ENCODE results near the gene NDUFS8. TPM values are rescaled to one million over a fixed set of nuclear protein-coding genes. Genes with fewer than 3 reads are reported as not detected.

The NDUFS8 gene
- total RNA-seq, 2 donors from 2014 or later: 150 to 168 TPM

GRCh38 chr11:68047437-68048290 is 17.2 kb downstream of the NDUFS8 start:
- Histone ChIP-seq H3K9me3 (ENCODE audit: control insufficient read depth, low read length) (no peaks in the 10 kb centered on the region), H3K4me3 (ENCODE audit: low read length) (no peak overlapping the region), H3K4me1 (ENCODE audit: control insufficient read depth, insufficient read depth, low read length) (no peaks in the 10 kb centered on the region), H3K27me3 (ENCODE audit: control insufficient read depth, insufficient read depth, low read length, poor library complexity, severe bottlenecking) (no peaks in the 10 kb centered on the region), H3K36me3 (ENCODE audit: control insufficient read depth, insufficient read depth, low read length) (no peaks in the 10 kb centered on the region), H3K9ac (ENCODE audit: extremely low read depth, low read length, poor library complexity, severe bottlenecking) (no peak overlapping the region), H3K27ac (ENCODE audit: low read depth, low read length) (no peak overlapping the region)
- no peaks in the 10 kb centered on the region for H3K9me3 Mint-ChIP-seq
- peaks cover 6% of the 10 kb centered on the region for H3K4me1 Mint-ChIP-seq
- no peak for TF ChIP-seq CTCF (conservative IDR thresholded peaks at IDR 0.05)
- no peak overlapping the region for H3K27ac Mint-ChIP-seq
- no peak overlapping the region for H3K4me3 Mint-ChIP-seq
- H3K36me3 Mint-ChIP-seq (ENCODE audit: low read depth): peaks cover 7% of the 10 kb centered on the region
- WGBS, 2 experiments (ENCODE audit: insufficient coverage in 1 of 2, insufficient read length in 1 of 2): 93 to 96% methylated on average over 20 to 37 of the region's 37 CpGs
- no peak for DNase-seq
- no peaks in the 10 kb centered on the region for H3K27me3 Mint-ChIP-seq (ENCODE audit: insufficient read depth)

GRCh38 chr11:68048681-68049508 is 18.4 kb downstream of the NDUFS8 start:
- no peak for TF ChIP-seq CTCF (conservative IDR thresholded peaks at IDR 0.05)
- no peaks in the 10 kb centered on the region for H3K27me3 ChIP-seq (ENCODE audit: control insufficient read depth, insufficient read depth, low read length, poor library complexity, severe bottlenecking)

GRCh38 chr11:68049509-68050370 is 19.3 kb downstream of the NDUFS8 start:
- peaks cover 6% of the 10 kb centered on the region for H3K4me1 Mint-ChIP-seq

More at GRCh38 chr11:68048681-68049508, 18.4 kb downstream of the NDUFS8 start:
- Histone ChIP-seq H3K4me1 (ENCODE audit: control insufficient read depth, insufficient read depth, low read length) (no peaks in the 10 kb centered on the region), H3K9me3 (ENCODE audit: control insufficient read depth, low read length) (no peaks in the 10 kb centered on the region), H3K36me3 (ENCODE audit: control insufficient read depth, insufficient read depth, low read length) (no peaks in the 10 kb centered on the region), H3K9ac (ENCODE audit: extremely low read depth, low read length, poor library complexity, severe bottlenecking) (no peak overlapping the region), H3K27ac (ENCODE audit: low read depth, low read length) (no peak overlapping the region), H3K4me3 (ENCODE audit: low read length) (no peak overlapping the region)
- peak; percentile 39 for DNase-seq
- Mint-ChIP-seq H3K27me3 (ENCODE audit: insufficient read depth) (no peaks in the 10 kb centered on the region), H3K27ac (no peak overlapping the region), H3K9me3 (no peaks in the 10 kb centered on the region), H3K4me1 (peaks cover 6% of the 10 kb centered on the region), H3K4me3 (no peak overlapping the region), H3K36me3 (ENCODE audit: low read depth) (peaks cover 7% of the 10 kb centered on the region)
- 89 to 92% methylated on average over 18 to 35 of the region's 35 CpGs for WGBS, 2 experiments (ENCODE audit: insufficient coverage in 1 of 2, insufficient read length in 1 of 2)

More at GRCh38 chr11:68049509-68050370, 19.3 kb downstream of the NDUFS8 start:
- peak; percentile 35 for DNase-seq
- H3K27ac ChIP-seq (ENCODE audit: low read depth, low read length): no peak overlapping the region
- WGBS, 2 experiments (ENCODE audit: insufficient coverage in 1 of 2, insufficient read length in 1 of 2): 93 to 96% methylated on average over 30 to 40 of the region's 40 CpGs
- no peaks in the 10 kb centered on the region for H3K9me3 ChIP-seq (ENCODE audit: control insufficient read depth, low read length)
- no peaks in the 10 kb centered on the region for H3K27me3 ChIP-seq (ENCODE audit: control insufficient read depth, insufficient read depth, low read length, poor library complexity, severe bottlenecking)
- Mint-ChIP-seq H3K4me3 (no peak overlapping the region), H3K27me3 (ENCODE audit: insufficient read depth) (no peaks in the 10 kb centered on the region), H3K36me3 (ENCODE audit: low read depth) (peaks cover 7% of the 10 kb centered on the region), H3K9me3 (no peaks in the 10 kb centered on the region), H3K27ac (no peak overlapping the region)
- TF ChIP-seq CTCF (conservative IDR thresholded peaks at IDR 0.05): peak; percentile 26
- H3K4me3 ChIP-seq (ENCODE audit: low read length): no peak overlapping the region
- no peaks in the 10 kb centered on the region for H3K4me1 ChIP-seq (ENCODE audit: control insufficient read depth, insufficient read depth, low read length)
- no peak overlapping the region for H3K9ac ChIP-seq (ENCODE audit: extremely low read depth, low read length, poor library complexity, severe bottlenecking)
- H3K36me3 ChIP-seq (ENCODE audit: control insufficient read depth, insufficient read depth, low read length): no peaks in the 10 kb centered on the region
